SK-N-SH (cell line): Measurements from ENCODE around the gene DNAH9.

Source experiments
- CTCF ChIP-seq: fragments of 200-600 bp; sonication (generic); IDR thresholded peaks from 2 replicates; pipeline ENCODE4 v1.6.1; 2017; ENCODE audit warnings: antibody characterized with exemption, mild to moderate bottlenecking, moderate library complexity
- EP300 ChIP-seq, 2 experiments: IDR thresholded peaks; 2 replicates each; pipeline versions ENCODE4 v1.4.0 to v1.6.1; 2012; ENCODE audit warnings: borderline replicate concordance in 1 of 2, low read depth in 1 of 2, low read length in 1 of 2
- NFIC ChIP-seq: IDR thresholded peaks from 2 replicates; pipeline ENCODE4 v1.4.0; 2012; ENCODE audit warnings: borderline replicate concordance
- RAD21 ChIP-seq: IDR thresholded peaks from 2 replicates; pipeline ENCODE4 v1.6.1; 2012; ENCODE audit warnings: mild to moderate bottlenecking, low read length
- SMC3 ChIP-seq: IDR thresholded peaks from 2 replicates; pipeline ENCODE4 v1.6.1; 2012; ENCODE audit warnings: low read depth, low read length, improper control_type of control experiment

GRCh38 chr17:11638700-11639265 is 40.5 kb downstream of the DNAH9 start:
- TF ChIP-seq CTCF (no peak), SMC3 (no peak), EP300 (IDR thresholded peaks at IDR 0.05; ENCODE audit: borderline replicate concordance in 1 of 2, low read depth in 1 of 2, low read length in 1 of 2) (no peak), RAD21 (no peak), NFIC (no peak)
